MG63 (cell line): Measurements from ENCODE around the gene PIAS4. TPM values are rescaled to one million over a fixed set of nuclear protein-coding genes. Genes with fewer than 3 reads are reported as not detected.

ENCODE experiments used
- DNase-seq: peaks from one replicate; pipeline ENCODE4 v3.0.0-alpha.2; 2020
- H3K27me3 ChIP-seq: fragments of 250-450 bp; sonication (Bioruptor Pico); 2 replicates; pipeline ENCODE4 v1.5.1; 2020; ENCODE audit warnings: mild to moderate bottlenecking, moderate library complexity
- H3K36me3 ChIP-seq: fragments of 250-450 bp; sonication (Bioruptor Pico); 2 replicates; pipeline ENCODE4 v1.5.1; 2020; ENCODE audit warnings: mild to moderate bottlenecking, moderate library complexity
- H3K4me3 ChIP-seq: fragments of 250-450 bp; sonication (Bioruptor Pico); 2 replicates; pipeline ENCODE4 v1.5.1; 2020; ENCODE audit warnings: mild to moderate bottlenecking, moderate library complexity
- H3K9me3 ChIP-seq: fragments of 250-450 bp; sonication (Bioruptor Pico); 2 replicates; pipeline ENCODE4 v1.5.1; 2020; ENCODE audit warnings: mild to moderate bottlenecking, moderate library complexity
- total RNA-seq: library from RNA; depleted of rRNA; stranded (reverse); fragments of >200 nt; shearing (Covaris generic); gene quantifications from 2 replicates; pipeline ENCODE4 v1.2.3, GENCODE V29; 2014; ENCODE audit warnings: low replicate concordance

The PIAS4 gene
- total RNA-seq, 1 experiment from 2014 or later: 10.4 TPM

DNA sequence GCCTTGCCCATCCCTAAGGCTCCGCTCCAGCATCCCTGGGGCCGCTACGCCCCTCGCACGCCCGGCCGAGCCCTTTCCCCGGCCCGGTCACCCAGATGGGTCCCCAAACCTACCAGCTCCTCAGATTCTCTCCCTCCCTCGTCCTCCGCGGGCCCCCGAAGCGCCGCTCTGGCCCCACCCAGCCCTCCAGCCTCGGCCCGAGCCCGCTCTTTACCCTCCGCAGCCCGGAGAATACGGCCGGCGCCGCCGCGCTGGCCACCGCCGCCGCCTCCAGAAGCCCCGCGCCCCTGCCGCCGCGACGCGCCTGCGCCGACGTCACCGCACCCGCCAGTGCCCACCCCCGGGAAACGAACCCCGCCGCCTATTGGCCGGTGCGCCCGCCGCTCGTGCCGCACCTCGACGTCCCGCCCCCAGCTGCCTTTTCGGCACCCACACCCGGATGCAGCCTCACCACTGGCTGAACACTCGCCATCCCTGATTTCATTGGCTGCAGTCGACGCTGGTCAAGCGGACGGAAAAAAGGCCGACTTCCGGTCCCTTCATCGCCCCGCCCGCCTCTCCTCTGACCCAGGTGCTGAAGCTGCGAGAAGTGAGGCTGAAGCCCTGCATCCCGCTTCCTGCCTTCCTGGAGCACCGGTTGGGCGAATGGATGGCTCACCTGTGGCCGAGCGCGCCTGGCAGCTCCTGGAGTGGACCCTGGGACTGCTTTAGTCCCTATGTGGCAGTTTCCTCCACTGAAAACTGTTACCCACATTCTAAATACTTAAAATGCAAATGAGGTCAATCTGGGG lies 36.5 kb upstream of the PIAS4 start, which contains the start of gene DAPK3:
DAPK3 (minus strand) TSS at position 292 of the 791 bp plus-strand sequence. CDS start 1,364 bp downstream, outside the sequence.
- Histone ChIP-seq H3K9me3 (no peaks in the 10 kb centered on the region), H3K27me3 (no peaks in the 10 kb centered on the region), H3K36me3 (peaks cover 34% of the 10 kb centered on the region), H3K4me3 (peak within 1 kb of the TSS; percentile 87)
- DNase-seq: peak; percentile 95

DNA sequence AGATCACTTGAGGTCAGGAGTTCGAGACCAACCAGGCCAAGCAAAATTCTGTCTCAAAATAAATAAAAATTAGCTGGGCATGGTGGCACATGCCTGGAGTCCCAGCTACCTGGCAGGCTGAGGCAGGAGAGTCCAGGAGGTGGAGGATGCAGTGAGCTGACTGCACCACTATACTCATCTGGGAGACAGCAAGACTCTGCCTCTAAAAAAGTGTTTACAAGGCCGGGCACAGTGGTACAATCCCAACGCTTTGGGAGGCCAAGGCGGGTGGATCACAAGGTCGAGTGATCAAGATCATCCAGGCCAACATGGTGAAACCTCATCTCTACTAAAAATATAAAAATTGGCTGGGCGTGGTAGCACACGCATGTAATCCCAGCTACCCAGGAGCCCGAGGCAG lies 32.4 kb upstream of the PIAS4 start:
- H3K36me3 ChIP-seq: peaks cover 47% of the 10 kb centered on the region

DNA sequence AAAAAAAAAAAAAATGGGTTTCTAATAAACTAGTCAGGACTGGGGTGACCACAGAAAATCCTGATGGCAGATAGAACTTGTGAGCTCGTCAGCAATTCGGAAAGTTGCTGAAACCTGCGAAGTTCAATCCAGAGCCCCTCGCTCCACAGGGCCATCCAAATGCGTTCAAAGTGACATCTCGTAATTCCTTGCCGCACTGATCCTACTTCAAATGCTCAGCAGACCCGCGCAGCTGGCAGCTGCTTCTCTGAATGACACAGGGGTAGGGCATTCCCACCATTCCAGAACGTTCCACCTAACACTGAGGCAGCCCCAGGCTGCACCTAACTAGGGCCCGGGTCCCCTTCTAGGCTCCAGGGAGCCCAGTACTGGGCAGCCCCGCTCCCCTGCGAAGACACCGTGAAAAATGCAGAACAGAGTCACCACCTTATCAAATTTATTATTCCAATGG lies 31.9 kb upstream of the PIAS4 start:
- Histone ChIP-seq H3K36me3 (peaks cover 52% of the 10 kb centered on the region), H3K27me3 (no peaks in the 10 kb centered on the region), H3K4me3 (no peak overlapping the region), H3K9me3 (no peaks in the 10 kb centered on the region)
- no peak for DNase-seq

More for the DNA sequence above, 32.4 kb upstream of the PIAS4 start:
- H3K4me3 ChIP-seq: no peak overlapping the region
- H3K9me3 ChIP-seq: no peaks in the 10 kb centered on the region
- H3K27me3 ChIP-seq: no peaks in the 10 kb centered on the region
- no peak for DNase-seq

GRCh38 chr19:3976495-3977241 lies 30.9 kb upstream of the PIAS4 start:
- Histone ChIP-seq H3K4me3 (no peak overlapping the region), H3K36me3 (peaks cover 62% of the 10 kb centered on the region), H3K9me3 (no peaks in the 10 kb centered on the region), H3K27me3 (no peaks in the 10 kb centered on the region)
- DNase-seq: no peak

DNA sequence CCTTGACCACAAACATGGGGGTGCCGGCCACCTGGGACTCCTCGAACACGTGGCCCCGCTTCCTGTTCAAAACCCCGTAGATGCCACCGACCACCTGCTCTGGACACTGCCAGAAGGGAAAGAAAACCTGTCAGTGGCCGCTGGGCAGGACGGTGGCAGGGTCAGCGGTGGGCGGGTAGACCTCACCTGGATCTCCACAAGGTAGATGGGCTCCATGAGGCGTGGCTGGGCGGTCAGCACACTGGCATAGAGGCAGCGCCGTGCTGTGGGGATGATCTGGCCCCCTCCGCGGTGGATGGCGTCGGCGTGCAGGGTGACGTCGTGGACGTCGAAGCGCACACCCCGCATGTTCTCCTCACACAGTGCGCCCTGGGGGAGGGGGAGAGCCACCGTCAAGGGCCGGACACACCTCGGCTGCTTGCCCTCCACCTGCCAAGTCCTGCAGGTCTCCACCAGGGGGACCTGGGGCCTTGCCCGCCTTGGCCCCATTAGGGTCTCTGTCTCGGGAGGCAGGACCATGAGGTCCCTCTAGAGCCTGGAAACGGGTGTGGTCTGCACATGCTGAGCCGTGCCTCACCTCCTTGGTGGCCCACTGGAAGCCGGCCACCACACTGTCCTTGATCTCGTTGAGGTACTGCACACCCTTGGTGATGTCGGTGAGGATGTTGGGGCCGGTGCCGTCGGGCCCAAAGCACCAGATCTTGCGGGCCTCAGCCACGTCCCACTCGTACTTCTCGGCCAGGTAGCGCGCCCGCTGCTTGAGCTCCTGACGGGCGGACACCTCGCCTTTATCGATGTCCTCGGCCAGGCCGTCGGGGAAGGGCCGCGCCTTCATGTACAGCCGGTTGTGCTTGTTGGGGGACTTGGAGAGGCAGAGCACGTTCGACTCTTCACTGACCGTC lies 30.0 kb upstream of the PIAS4 start:
- Histone ChIP-seq H3K9me3 (no peaks in the 10 kb centered on the region), H3K4me3 (no peak overlapping the region), H3K36me3 (peaks cover 70% of the 10 kb centered on the region), H3K27me3 (no peaks in the 10 kb centered on the region)
- no peak for DNase-seq

DNA sequence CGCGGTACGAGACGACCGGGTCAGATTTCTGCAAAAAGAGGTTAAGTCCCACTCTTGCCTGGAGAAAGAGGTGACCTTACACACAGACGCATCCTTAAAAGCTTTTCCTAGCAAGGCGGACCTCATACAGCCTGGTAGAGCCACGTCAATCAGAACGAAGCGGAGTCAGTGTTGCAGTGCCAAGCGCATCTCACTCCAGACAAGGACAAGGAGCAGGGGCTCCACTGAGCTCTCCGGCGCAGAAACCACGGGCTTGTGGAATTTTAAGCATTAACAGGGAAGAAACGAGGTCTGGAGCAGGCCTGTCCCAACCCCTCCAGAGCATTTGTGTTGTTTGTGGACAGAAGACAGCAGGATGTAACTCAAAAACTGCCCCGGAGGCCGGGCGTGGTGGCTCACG lies 29.4 kb upstream of the PIAS4 start:
- Histone ChIP-seq H3K27me3 (no peaks in the 10 kb centered on the region), H3K36me3 (peaks cover 77% of the 10 kb centered on the region), H3K4me3 (no peak overlapping the region), H3K9me3 (no peaks in the 10 kb centered on the region)
- no peak for DNase-seq

- Histone ChIP-seq H3K4me3 (no peak overlapping the region), H3K27me3 (no peaks in the 10 kb centered on the region), H3K36me3 (peaks cover 88% of the 10 kb centered on the region), H3K9me3 (no peaks in the 10 kb centered on the region)
- no peak for DNase-seq
Observed at GRCh38 chr19:3979289-3979673, 28.3 kb upstream of the PIAS4 start.

GRCh38 chr19:3979674-3980352 lies 27.7 kb upstream of the PIAS4 start:
- Histone ChIP-seq H3K27me3 (no peaks in the 10 kb centered on the region), H3K4me3 (no peak overlapping the region), H3K36me3 (peaks cover 94% of the 10 kb centered on the region), H3K9me3 (no peaks in the 10 kb centered on the region)
- no peak for DNase-seq

GRCh38 chr19:3980353-3981251 lies 26.9 kb upstream of the PIAS4 start:
- H3K36me3 ChIP-seq: peaks cover 90% of the 10 kb centered on the region

GRCh38 chr19:3981373-3981735 lies 26.2 kb upstream of the PIAS4 start:
- Histone ChIP-seq H3K27me3 (no peaks in the 10 kb centered on the region), H3K9me3 (no peaks in the 10 kb centered on the region), H3K4me3 (no peak overlapping the region), H3K36me3 (peaks cover 85% of the 10 kb centered on the region)
- DNase-seq: no peak

More at GRCh38 chr19:3980353-3981251, 26.9 kb upstream of the PIAS4 start:
- DNase-seq: no peak
- H3K4me3 ChIP-seq: no peak overlapping the region
- H3K27me3 ChIP-seq: no peaks in the 10 kb centered on the region
- H3K9me3 ChIP-seq: no peaks in the 10 kb centered on the region

DNA sequence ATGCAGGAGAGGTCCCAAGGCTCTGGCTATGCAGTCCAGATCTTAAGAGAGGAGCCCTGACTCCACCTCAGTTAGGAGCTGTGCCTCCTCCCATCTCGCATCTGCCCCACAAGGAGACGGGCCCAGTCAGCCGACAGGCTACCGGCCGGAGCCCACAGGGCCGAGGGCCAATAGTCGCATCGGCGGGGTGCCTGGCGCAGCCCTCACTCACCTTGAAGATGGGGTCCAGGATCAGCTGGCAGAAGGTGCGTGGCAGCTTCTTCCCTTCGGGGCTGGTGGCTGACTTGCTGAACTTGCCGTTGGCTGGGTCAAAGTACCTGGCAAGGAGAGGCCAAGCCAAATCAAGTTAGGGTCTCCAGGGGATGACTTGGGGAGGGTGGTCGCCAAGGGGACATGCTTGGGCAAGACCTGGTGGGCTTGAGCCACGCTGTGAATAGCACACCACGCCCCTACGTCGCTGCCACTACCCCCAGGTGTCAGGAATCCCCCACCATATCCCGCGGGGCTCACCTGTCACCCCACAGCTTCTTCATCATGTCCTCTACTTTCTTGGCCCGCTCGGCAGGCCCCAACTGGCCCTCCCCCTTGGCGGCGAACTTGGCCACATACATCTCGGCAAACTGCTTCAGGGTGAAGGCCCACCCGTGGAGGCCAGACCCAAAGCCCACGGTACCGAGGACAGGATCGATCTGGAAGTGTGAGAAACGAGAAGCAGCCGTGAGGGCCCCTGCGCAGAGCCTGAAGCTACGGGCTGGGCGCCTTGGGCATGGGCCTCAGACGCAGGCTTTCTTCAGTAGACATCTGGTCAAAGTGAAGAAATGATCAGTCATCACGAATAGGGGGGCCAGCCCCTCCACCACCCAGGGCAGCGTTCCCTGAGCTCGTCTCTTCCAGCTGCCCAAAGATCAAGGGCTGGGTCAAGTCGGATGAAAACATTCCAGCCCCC lies 25.5 kb upstream of the PIAS4 start:
- Histone ChIP-seq H3K27me3 (no peaks in the 10 kb centered on the region), H3K9me3 (no peaks in the 10 kb centered on the region), H3K4me3 (no peak overlapping the region), H3K36me3 (peaks cover 78% of the 10 kb centered on the region)
- no peak for DNase-seq

DNA sequence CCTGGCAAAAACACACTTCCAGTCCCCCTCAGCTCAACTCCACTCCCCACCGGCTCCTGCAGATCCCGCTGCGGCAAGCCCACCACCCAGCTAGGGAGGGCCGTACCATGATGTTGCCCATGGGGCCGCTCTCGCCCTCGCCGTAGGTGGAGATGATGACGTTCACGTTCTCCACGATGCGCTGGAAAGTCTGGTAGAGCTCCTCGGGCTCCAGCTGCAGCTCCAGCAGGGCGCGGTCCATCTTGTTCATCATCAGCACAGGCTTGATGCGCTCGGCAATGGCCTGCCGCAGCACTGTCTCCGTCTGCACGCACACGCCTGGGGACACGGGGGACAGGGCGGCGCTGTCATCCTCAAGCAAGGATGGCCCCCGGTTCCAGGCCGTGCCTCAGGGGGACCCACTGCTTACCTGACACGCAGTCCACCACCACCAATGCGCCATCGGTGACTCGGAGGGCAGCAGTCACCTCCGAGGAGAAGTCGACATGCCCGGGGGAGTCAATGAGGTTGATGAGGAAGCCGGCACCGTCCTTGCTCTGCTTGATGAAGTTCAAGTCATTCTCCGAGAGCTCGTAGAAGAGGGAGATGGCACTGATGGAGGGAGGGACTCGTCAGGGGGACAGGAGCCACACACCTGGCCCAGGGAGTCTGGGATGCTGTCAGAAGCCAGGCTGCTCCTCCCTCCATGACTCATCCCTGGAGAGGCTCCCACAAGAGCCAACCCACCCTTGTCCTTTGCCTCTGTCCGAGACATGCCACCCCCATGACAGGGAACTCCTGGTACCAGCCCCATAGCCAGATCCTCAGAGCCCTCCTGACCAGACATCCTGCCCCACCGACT lies 24.6 kb upstream of the PIAS4 start:
- Histone ChIP-seq H3K36me3 (peaks cover 69% of the 10 kb centered on the region), H3K4me3 (peak overlapping the region; percentile 97), H3K9me3 (no peaks in the 10 kb centered on the region), H3K27me3 (no peaks in the 10 kb centered on the region)
- peak; percentile 64 for DNase-seq

DNA sequence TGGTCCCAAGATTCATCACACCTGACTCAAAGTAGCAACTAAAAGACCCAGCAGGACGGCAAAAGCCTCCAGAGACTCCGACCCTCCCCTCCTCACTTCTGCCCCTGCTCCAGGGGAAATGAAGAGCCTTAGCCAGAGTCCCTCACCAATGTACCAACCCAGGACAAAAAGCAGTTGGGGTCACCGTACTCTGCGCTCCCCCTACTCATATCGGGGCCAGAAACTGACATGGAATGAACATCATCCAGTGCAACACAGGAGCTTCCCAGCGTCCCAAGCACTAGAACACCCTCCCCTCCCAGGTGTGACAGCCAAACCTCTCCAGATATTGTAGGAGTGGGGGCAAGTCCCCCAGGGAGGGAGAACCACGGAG lies 24.0 kb upstream of the PIAS4 start:
- H3K27me3 ChIP-seq: no peaks in the 10 kb centered on the region
- H3K4me3 ChIP-seq: peak overlapping the region; percentile 97
- no peaks in the 10 kb centered on the region for H3K9me3 ChIP-seq
- H3K36me3 ChIP-seq: peaks cover 64% of the 10 kb centered on the region
- DNase-seq: no peak
